Neural cell (in vitro differentiated cells): ENCODE measurements around the gene GALT. TPM values are rescaled to one million over a fixed set of nuclear protein-coding genes. Genes with fewer than 3 reads are reported as not detected.

Experiments
- H2AFZ ChIP-seq: fragments of 200-600, 300-800 bp; sonication (generic), shearing (Covaris generic); 2 replicates; pipeline ENCODE4 v1.6.0; 2014; ENCODE audit warnings: low read depth, mild to moderate bottlenecking, antibody characterized with exemption, low read length, moderate library complexity
- H3F3A ChIP-seq: fragments of 200-600 bp; shearing (Covaris generic); 2 replicates; pipeline ENCODE4 v1.6.1; 2016; ENCODE audit warnings: mild to moderate bottlenecking, moderate library complexity, mixed read lengths, antibody characterized with exemption, low read length; ENCODE audit not compliant: insufficient read depth, poor library complexity, severe bottlenecking
- H3K27ac ChIP-seq: fragments of 200-600, 300-800 bp; sonication (generic), shearing (Covaris generic); 2 replicates; pipeline ENCODE4 v1.5.1; 2014; ENCODE audit warnings: mild to moderate bottlenecking, low read length, moderate library complexity
- H3K27me3 ChIP-seq: fragments of 300-800, 200-600 bp; sonication (generic), shearing (Covaris generic); 2 replicates; pipeline ENCODE4 v1.6.0; 2014; ENCODE audit warnings: mild to moderate bottlenecking, low read depth, low read length, moderate library complexity; ENCODE audit not compliant: insufficient read depth
- H3K36me3 ChIP-seq: fragments of 300-800, 200-600 bp; sonication (generic), shearing (Covaris generic); 2 replicates; pipeline ENCODE4 v1.5.1; 2014; ENCODE audit warnings: mild to moderate bottlenecking, antibody characterized with exemption, low read length, moderate library complexity; ENCODE audit not compliant: insufficient read depth
- H3K4me2 ChIP-seq: fragments of 300-800, 200-600 bp; sonication (generic), shearing (Covaris generic); 2 replicates; pipeline ENCODE4 v1.6.0; 2014; ENCODE audit warnings: mild to moderate bottlenecking, low read length
- H3K4me3 ChIP-seq: fragments of 300-800, 200-600 bp; sonication (generic), shearing (Covaris generic); 2 replicates; pipeline ENCODE4 v1.5.1; 2014; ENCODE audit warnings: mild to moderate bottlenecking, low read length, moderate library complexity
- H3K79me2 ChIP-seq: fragments of 200-600 bp; shearing (Covaris generic); replicated peaks from 2 replicates; pipeline ENCODE4 v1.6.0; 2014; ENCODE audit warnings: mild to moderate bottlenecking, low read length, moderate library complexity; ENCODE audit not compliant: insufficient read depth
- H3K9ac ChIP-seq: fragments of 300-800, 200-600 bp; sonication (generic), shearing (Covaris generic); 2 replicates; pipeline ENCODE4 v1.6.1; 2016; ENCODE audit warnings: mild to moderate bottlenecking, low read length, mixed read lengths
- H3K9me2 ChIP-seq: fragments of 200-600 bp; shearing (Covaris generic); 2 replicates; pipeline ENCODE4 v1.6.1; 2016; ENCODE audit warnings: mild to moderate bottlenecking, low read length, mixed read lengths; ENCODE audit not compliant: insufficient read depth
- H3K9me3 ChIP-seq: fragments of 200-600, 300-800 bp; sonication (generic), shearing (Covaris generic); 2 replicates; pipeline ENCODE4 v1.6.1; 2016; ENCODE audit warnings: mild to moderate bottlenecking, mixed run types, low read length, moderate library complexity, mixed read lengths
- H4K20me1 ChIP-seq: fragments of 200-600 bp; shearing (Covaris generic); 2 replicates; pipeline ENCODE4 v1.6.1; 2016; ENCODE audit warnings: mild to moderate bottlenecking, mixed run types; ENCODE audit not compliant: insufficient read depth
- EP300 ChIP-seq: fragments of 450-650 bp; conservative IDR thresholded peaks from 2 replicates; pipeline ENCODE4 v1.6.1; 2014; ENCODE audit warnings: antibody characterized with exemption, mild to moderate bottlenecking, moderate library complexity; ENCODE audit not compliant: poor library complexity, severe bottlenecking
- EZH2 ChIP-seq: fragments of 200-600, 300-800 bp; shearing (Covaris generic), sonication (generic); IDR thresholded peaks from 2 replicates; pipeline ENCODE4 v1.6.1; 2014; ENCODE audit warnings: antibody characterized with exemption, low read length, borderline replicate concordance, mild to moderate bottlenecking; ENCODE audit not compliant: insufficient read depth, poor library complexity, severe bottlenecking
- MXI1 ChIP-seq: fragments of 450-650 bp; conservative IDR thresholded peaks from 2 replicates; pipeline ENCODE4 v1.6.1; 2014; ENCODE audit warnings: antibody characterized with exemption, mild to moderate bottlenecking; ENCODE audit not compliant: poor library complexity, severe bottlenecking
- POLR2AphosphoS5 ChIP-seq: IDR thresholded peaks from 2 replicates; pipeline ENCODE4 v1.6.1; 2012
- RAD21 ChIP-seq: fragments of 450-650 bp; conservative IDR thresholded peaks from 2 replicates; pipeline ENCODE4 v1.6.1; 2014; ENCODE audit warnings: antibody characterized with exemption, mild to moderate bottlenecking, moderate library complexity
- SMC3 ChIP-seq: fragments of 450-650 bp; conservative IDR thresholded peaks from 2 replicates; pipeline ENCODE4 v1.6.1; 2014; ENCODE audit warnings: antibody characterized with exemption, mild to moderate bottlenecking, moderate library complexity; ENCODE audit not compliant: poor library complexity
- TAF1 ChIP-seq: IDR thresholded peaks from 2 replicates; pipeline ENCODE4 v1.6.1; 2012; ENCODE audit warnings: low read depth
- polyA plus RNA-seq: library from polyadenylated mRNA; depleted of rRNA; stranded (reverse); fragments of >200 nt; gene quantifications from 2 replicates; pipeline ENCODE4 v1.2.3, GENCODE V29; 2014
- TF ChIP-seq, protein P1 (sequence below): fragments of 450-650 bp; IDR thresholded peaks from 2 replicates; pipeline ENCODE4 v1.5.1; 2014; ENCODE audit warnings: antibody characterized with exemption, mild to moderate bottlenecking, moderate library complexity; ENCODE audit not compliant: poor library complexity, severe bottlenecking
- TF ChIP-seq, protein P2 (sequence below): IDR thresholded peaks from 2 replicates; pipeline ENCODE4 v1.6.1; 2012; ENCODE audit warnings: borderline replicate concordance

Gene GALT
- polyA plus RNA-seq, 1 donor from 2014 or later: 116 TPM

DNA sequence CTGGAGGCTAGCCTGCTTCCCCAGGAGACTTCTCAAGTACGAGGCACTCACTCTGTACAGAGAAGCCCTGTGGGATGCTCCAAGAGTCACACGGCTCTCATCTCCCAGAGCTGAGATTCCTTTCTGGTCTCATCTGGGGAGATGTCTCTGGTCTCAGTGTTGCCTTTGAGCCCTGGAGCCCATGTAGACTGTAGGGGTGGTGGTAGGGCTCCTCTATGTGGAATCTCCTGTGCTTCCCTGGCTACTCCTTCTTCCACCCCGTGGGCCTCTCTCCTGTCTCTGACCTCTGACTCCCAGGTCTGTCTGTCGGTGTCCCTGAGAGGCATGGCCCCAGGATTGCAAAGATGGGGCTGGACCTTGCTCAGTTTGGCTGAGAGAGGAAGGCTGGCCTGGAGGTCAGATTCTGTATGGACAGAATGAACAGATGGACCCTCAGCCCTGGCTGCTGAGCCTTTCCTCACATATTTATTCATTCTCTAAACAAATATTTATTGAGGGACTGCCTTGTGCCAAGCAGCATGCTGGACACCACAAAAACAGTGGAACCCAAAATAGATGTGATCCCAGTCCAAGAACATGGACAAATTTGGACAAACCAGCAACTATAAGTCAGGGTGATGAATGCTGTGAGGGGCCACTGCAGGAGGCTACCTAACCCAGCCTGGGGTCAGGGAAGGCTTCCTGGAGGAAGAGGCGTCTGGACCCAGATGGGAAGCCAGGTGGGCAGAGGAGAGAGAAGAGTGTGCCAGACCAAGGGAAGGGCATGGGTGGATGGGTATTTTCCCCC, 42.0 kb downstream of the GALT start:
- no peak overlapping the region for H3K4me3 ChIP-seq
- H3K27me3 ChIP-seq: no peaks in the 10 kb centered on the region
- H2AFZ ChIP-seq: no peak overlapping the region
- no peaks in the 10 kb centered on the region for H3K36me3 ChIP-seq
- no peaks in the 10 kb centered on the region for H3K9me3 ChIP-seq
- no peaks in the 10 kb centered on the region for H3K79me2 ChIP-seq
- no peaks in the 10 kb centered on the region for H3F3A ChIP-seq
- TF ChIP-seq, protein P1, sequence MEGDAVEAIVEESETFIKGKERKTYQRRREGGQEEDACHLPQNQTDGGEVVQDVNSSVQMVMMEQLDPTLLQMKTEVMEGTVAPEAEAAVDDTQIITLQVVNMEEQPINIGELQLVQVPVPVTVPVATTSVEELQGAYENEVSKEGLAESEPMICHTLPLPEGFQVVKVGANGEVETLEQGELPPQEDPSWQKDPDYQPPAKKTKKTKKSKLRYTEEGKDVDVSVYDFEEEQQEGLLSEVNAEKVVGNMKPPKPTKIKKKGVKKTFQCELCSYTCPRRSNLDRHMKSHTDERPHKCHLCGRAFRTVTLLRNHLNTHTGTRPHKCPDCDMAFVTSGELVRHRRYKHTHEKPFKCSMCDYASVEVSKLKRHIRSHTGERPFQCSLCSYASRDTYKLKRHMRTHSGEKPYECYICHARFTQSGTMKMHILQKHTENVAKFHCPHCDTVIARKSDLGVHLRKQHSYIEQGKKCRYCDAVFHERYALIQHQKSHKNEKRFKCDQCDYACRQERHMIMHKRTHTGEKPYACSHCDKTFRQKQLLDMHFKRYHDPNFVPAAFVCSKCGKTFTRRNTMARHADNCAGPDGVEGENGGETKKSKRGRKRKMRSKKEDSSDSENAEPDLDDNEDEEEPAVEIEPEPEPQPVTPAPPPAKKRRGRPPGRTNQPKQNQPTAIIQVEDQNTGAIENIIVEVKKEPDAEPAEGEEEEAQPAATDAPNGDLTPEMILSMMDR: no peak
- TF ChIP-seq TAF1 (no peak), RAD21 (no peak), SMC3 (no peak)
- no peak overlapping the region for H3K4me2 ChIP-seq
- no peaks in the 10 kb centered on the region for H3K9me2 ChIP-seq
- H3K9ac ChIP-seq: no peak overlapping the region
- no peaks in the 10 kb centered on the region for H4K20me1 ChIP-seq
- no peak overlapping the region for H3K27ac ChIP-seq

DNA sequence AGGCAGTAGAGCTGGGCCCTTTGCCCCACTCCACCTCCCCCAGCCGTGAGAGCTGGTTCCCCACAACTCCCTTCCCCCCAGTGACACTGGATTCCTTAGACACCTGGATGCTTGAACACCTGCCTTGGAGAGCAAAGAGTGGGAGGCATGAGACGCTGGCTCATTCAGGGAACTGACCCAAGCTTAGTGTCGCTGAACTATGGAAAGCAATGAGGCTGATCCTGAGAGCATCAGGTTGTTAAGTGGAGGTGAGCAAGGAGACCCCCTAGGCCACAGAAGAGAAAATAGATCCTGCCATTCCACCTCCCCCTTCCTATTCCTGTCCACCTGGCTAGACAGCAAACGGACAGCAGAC, 42.6 kb downstream of the GALT start:
- Histone ChIP-seq H3K4me3 (no peak overlapping the region), H3F3A (no peaks in the 10 kb centered on the region), H3K9ac (no peak overlapping the region), H3K9me2 (no peaks in the 10 kb centered on the region), H3K4me2 (no peak overlapping the region), H4K20me1 (no peaks in the 10 kb centered on the region), H3K27me3 (no peaks in the 10 kb centered on the region), H3K27ac (no peak overlapping the region), H2AFZ (no peak overlapping the region), H3K79me2 (no peaks in the 10 kb centered on the region), H3K9me3 (no peaks in the 10 kb centered on the region), H3K36me3 (no peaks in the 10 kb centered on the region)
- no peak for TF ChIP-seq RAD21
- no peak for TF ChIP-seq MXI1
- TF ChIP-seq EZH2: no peak
- no peak for TF ChIP-seq SMC3
- TF ChIP-seq, protein P1: no peak
- TF ChIP-seq, protein P2, sequence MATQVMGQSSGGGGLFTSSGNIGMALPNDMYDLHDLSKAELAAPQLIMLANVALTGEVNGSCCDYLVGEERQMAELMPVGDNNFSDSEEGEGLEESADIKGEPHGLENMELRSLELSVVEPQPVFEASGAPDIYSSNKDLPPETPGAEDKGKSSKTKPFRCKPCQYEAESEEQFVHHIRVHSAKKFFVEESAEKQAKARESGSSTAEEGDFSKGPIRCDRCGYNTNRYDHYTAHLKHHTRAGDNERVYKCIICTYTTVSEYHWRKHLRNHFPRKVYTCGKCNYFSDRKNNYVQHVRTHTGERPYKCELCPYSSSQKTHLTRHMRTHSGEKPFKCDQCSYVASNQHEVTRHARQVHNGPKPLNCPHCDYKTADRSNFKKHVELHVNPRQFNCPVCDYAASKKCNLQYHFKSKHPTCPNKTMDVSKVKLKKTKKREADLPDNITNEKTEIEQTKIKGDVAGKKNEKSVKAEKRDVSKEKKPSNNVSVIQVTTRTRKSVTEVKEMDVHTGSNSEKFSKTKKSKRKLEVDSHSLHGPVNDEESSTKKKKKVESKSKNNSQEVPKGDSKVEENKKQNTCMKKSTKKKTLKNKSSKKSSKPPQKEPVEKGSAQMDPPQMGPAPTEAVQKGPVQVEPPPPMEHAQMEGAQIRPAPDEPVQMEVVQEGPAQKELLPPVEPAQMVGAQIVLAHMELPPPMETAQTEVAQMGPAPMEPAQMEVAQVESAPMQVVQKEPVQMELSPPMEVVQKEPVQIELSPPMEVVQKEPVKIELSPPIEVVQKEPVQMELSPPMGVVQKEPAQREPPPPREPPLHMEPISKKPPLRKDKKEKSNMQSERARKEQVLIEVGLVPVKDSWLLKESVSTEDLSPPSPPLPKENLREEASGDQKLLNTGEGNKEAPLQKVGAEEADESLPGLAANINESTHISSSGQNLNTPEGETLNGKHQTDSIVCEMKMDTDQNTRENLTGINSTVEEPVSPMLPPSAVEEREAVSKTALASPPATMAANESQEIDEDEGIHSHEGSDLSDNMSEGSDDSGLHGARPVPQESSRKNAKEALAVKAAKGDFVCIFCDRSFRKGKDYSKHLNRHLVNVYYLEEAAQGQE: no peak
- TF ChIP-seq EP300: no peak
- no peak for TF ChIP-seq TAF1
- TF ChIP-seq POLR2AphosphoS5: no peak
